ENCODE results near the gene MC4R.

DNA sequence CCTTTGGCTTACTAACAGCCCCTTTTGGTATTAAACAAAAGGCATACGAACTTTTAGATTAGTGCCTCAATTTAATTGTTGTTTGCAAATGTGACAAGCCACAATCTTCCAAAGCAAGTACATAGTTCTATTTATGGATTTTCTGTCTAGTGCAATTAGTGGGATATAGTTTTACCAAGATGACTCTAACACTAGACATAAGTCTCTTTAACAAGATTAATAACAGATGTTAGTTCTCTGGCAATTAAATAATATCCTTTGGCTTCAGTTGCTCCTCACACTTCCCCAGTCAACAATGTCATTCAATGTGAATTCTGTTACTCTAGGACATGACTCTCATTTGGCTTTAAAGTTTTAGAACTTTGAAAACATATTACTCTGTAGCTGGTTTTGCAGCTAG is 16.7 kb upstream of the MC4R start:
- TF ChIP-seq EZH2phosphoT487 (IDR thresholded peaks at IDR 0.05; ENCODE audit: insufficient read depth, low read depth): no peak
- TF ChIP-seq EZH2 (IDR thresholded peaks at IDR 0.05; ENCODE audit: insufficient read depth, poor library complexity, severe bottlenecking): no peak

Data from GM23248 (cell line).